Small intestine (tissue), 7 donors: ENCODE measurements around the gene C19orf85. TPM values are rescaled to one million over a fixed set of nuclear protein-coding genes. Genes with fewer than 3 reads are reported as not detected.
"Not testable (repeated sequence)": the region's sequence is repeated elsewhere in the genome, so short reads cannot be mapped to it uniquely, and the experiment has no call there.

Experiments used
- DNase-seq, 2 donors: peaks; one replicate each; pipeline versions ENCODE4 v3.0.0 to v3.0.0-alpha.2; 2013
- FAIRE-seq: peaks from 2 replicates; lab custom pipeline; 2012; peaks lifted over from hg19 to GRCh38; lab: Jason Lieb, UNC
- H3K27ac ChIP-seq, 3 donors: one replicate each; pipeline ENCODE4 v1.5.1; 2013; ENCODE audit warnings: low read length in 2 of 3, mild to moderate bottlenecking in 2 of 3, control low read depth in 1 of 3, inconsistent platforms in 1 of 3, low read depth in 1 of 3, moderate library complexity in 1 of 3
- H3K27me3 ChIP-seq, 3 donors: one replicate each; pipeline ENCODE4 v1.6.1; 2013; ENCODE audit warnings: low read length in 3 of 3, inconsistent platforms in 1 of 3; ENCODE audit not compliant: control insufficient read depth in 3 of 3, insufficient read depth in 3 of 3
- H3K36me3 ChIP-seq, 3 donors: one replicate each; pipeline ENCODE4 v1.6.1; 2013; ENCODE audit warnings: low read length in 3 of 3, inconsistent platforms in 1 of 3, low read depth in 1 of 3, mild to moderate bottlenecking in 1 of 3, moderate library complexity in 1 of 3; ENCODE audit not compliant: control insufficient read depth in 3 of 3, insufficient read depth in 2 of 3
- H3K4me1 ChIP-seq, 3 donors: one replicate each; pipeline ENCODE4 v1.6.1; 2013; ENCODE audit warnings: low read length in 2 of 3, inconsistent platforms in 1 of 3, low read depth in 1 of 3, mild to moderate bottlenecking in 1 of 3, moderate library complexity in 1 of 3; ENCODE audit not compliant: control insufficient read depth in 3 of 3, insufficient read depth in 2 of 3
- H3K4me3 ChIP-seq, 3 donors: one replicate each; pipeline ENCODE4 v1.5.1; 2013; ENCODE audit warnings: low read length in 3 of 3, control low read depth in 1 of 3, inconsistent platforms in 1 of 3, low read depth in 1 of 3, mild to moderate bottlenecking in 1 of 3, moderate library complexity in 1 of 3
- H3K9me3 ChIP-seq, 2 donors: one replicate each; pipeline ENCODE4 v1.6.1; 2013; ENCODE audit warnings: low read depth in 1 of 2, low read length in 1 of 2; ENCODE audit not compliant: control insufficient read depth in 2 of 2, insufficient read depth in 1 of 2
- WGBS, 3 donors: extraction: QIAGEN DNeasy Blood & Tissue Kit; methylation state at CpG; one replicate each; pipeline ENCODE4 v1.1.7; 2013; 5-methylcytosine and 5-hydroxymethylcytosine counted together
- polyA plus RNA-seq, 4 donors: library from polyadenylated mRNA; stranded (reverse) in 3 of 4; unstranded in 1 of 4; fragments of 200-250 nt in 3 of 4; fragments of 120-200 nt in 1 of 4; gene quantifications; one replicate each; pipeline versions ENCODE4 v1.2.1 to v1.2.3, GENCODE V29; 2013
- donor health status: healthy with polysubstance abuse.
- donor health status: control.
- donor health status: control.
- donor health status: Bipolar disorder and iron deficiency.
- donor health status: healthy.

Gene C19orf85
- polyA plus RNA-seq, 4 donors = not detected

GRCh38 chr19:55498246-55498840 lies 33.8 kb upstream of the C19orf85 start:
- Histone ChIP-seq H3K27ac (no peak overlapping the region), H3K4me1 (no peaks in the 10 kb centered on the region), H3K27me3 (peaks cover 0 to 11% (median 0%) of the 10 kb centered on the region in 3 donors), H3K36me3 (no peaks in the 10 kb centered on the region), H3K9me3 (peaks cover 0 to 3% of the 10 kb centered on the region in 2 donors), H3K4me3 (no peak overlapping the region)
- WGBS, 3 donors = 28 to 46% (median 35%) methylated on average over 2 of the region's 2 CpGs
- no peak for FAIRE-seq
- DNase-seq = no peak

GRCh38 chr19:55497763-55498162 lies 33.2 kb upstream of the C19orf85 start:
- Histone ChIP-seq H3K27me3 (peaks cover 0 to 13% (median 0%) of the 10 kb centered on the region in 3 donors), H3K9me3 (no peaks in the 10 kb centered on the region), H3K36me3 (no peaks in the 10 kb centered on the region), H3K4me1 (no peaks in the 10 kb centered on the region), H3K27ac (no peak overlapping the region), H3K4me3 (no peak overlapping the region)
- DNase-seq (no peak), FAIRE-seq (no peak)
- WGBS, 3 donors = 76 to 88% (median 87%) methylated on average over 13 of the region's 13 CpGs

GRCh38 chr19:55496820-55497219 lies 32.3 kb upstream of the C19orf85 start:
- peaks cover 0 to 19% (median 0%) of the 10 kb centered on the region in 3 donors for H3K27me3 ChIP-seq
- not testable (repeated sequence) for H3K9me3 ChIP-seq, H3K4me1 ChIP-seq, H3K27ac ChIP-seq, H3K36me3 ChIP-seq, FAIRE-seq, H3K4me3 ChIP-seq, DNase-seq
- WGBS, 3 donors = 75 to 82% (median 79%) methylated on average over 10 of the region's 10 CpGs

GRCh38 chr19:55495646-55496349 lies 31.2 kb upstream of the C19orf85 start:
- no peaks in the 10 kb centered on the region for H3K4me1 ChIP-seq
- H3K9me3 ChIP-seq = no peaks in the 10 kb centered on the region
- no peaks in the 10 kb centered on the region for H3K36me3 ChIP-seq
- DNase-seq = no peak
- H3K27ac ChIP-seq = no peak overlapping the region
- WGBS, 3 donors = 65 to 84% (median 75%) methylated on average over 11 of the region's 11 CpGs
- FAIRE-seq = no peak
- H3K27me3 ChIP-seq = peaks cover 0 to 29% (median 0%) of the 10 kb centered on the region in 3 donors
- no peak overlapping the region for H3K4me3 ChIP-seq

- WGBS, 3 donors = 38 to 43% (median 41%) methylated on average over 19 to 22 of the region's 22 CpGs
- H3K9me3 ChIP-seq = no peaks in the 10 kb centered on the region
- H3K4me1 ChIP-seq = no peaks in the 10 kb centered on the region
- FAIRE-seq (no peak), DNase-seq (no peak)
- H3K4me3 ChIP-seq = no peak overlapping the region
- peak overlapping the region in 1 of 3 donors; percentile 59 for H3K27ac ChIP-seq
- peaks cover 0 to 39% (median 0%) of the 10 kb centered on the region in 3 donors for H3K27me3 ChIP-seq
- no peaks in the 10 kb centered on the region for H3K36me3 ChIP-seq
Measured at GRCh38 chr19:55494172-55494761, 29.7 kb upstream of the C19orf85 start.

- H3K9me3 ChIP-seq = no peaks in the 10 kb centered on the region
- H3K36me3 ChIP-seq = no peaks in the 10 kb centered on the region
- H3K4me1 ChIP-seq = no peaks in the 10 kb centered on the region
- no peak for FAIRE-seq
- DNase-seq = no peak
- 52 to 63% (median 53%) methylated on average over 25 to 38 of the region's 38 CpGs for WGBS, 3 donors
- peak overlapping the region in 1 of 3 donors; percentile 59 for H3K27ac ChIP-seq
- H3K4me3 ChIP-seq = no peak overlapping the region
- H3K27me3 ChIP-seq = peaks cover 0 to 42% (median 0%) of the 10 kb centered on the region in 3 donors
Measured at GRCh38 chr19:55493645-55494171, 29.2 kb upstream of the C19orf85 start.

- H3K4me3 ChIP-seq = no peak overlapping the region
- H3K9me3 ChIP-seq = no peaks in the 10 kb centered on the region
- H3K4me1 ChIP-seq = no peaks in the 10 kb centered on the region
- WGBS, 3 donors = 52 to 65% (median 61%) methylated on average over 18 of the region's 18 CpGs
- FAIRE-seq = no peak
- peak overlapping the region in 1 of 3 donors; percentile 56 for H3K27ac ChIP-seq
- no peaks in the 10 kb centered on the region for H3K36me3 ChIP-seq
- peaks cover 0 to 46% (median 0%) of the 10 kb centered on the region in 3 donors for H3K27me3 ChIP-seq
- DNase-seq = no peak
Measured at GRCh38 chr19:55493052-55493644, 28.6 kb upstream of the C19orf85 start.

GRCh38 chr19:55492362-55492944 lies 27.9 kb upstream of the C19orf85 start:
- Histone ChIP-seq H3K4me3 (no peak overlapping the region), H3K4me1 (peaks cover 0 to 5% (median 3%) of the 10 kb centered on the region in 3 donors), H3K9me3 (no peaks in the 10 kb centered on the region), H3K27ac (no peak overlapping the region), H3K27me3 (peaks cover 0 to 51% (median 0%) of the 10 kb centered on the region in 3 donors), H3K36me3 (no peaks in the 10 kb centered on the region)
- DNase-seq (no peak), FAIRE-seq (no peak)
- WGBS, 3 donors = 15 to 43% (median 29%) methylated on average over 12 of the region's 12 CpGs
